ENCODE data around the gene CHRNB1. TPM values are rescaled to one million over a fixed set of nuclear protein-coding genes. Genes with fewer than 3 reads are reported as not detected.

Gene CHRNB1
- total RNA-seq, 4 donors from 2014 or later = 82.3 to 202 (median 101) TPM

DNA sequence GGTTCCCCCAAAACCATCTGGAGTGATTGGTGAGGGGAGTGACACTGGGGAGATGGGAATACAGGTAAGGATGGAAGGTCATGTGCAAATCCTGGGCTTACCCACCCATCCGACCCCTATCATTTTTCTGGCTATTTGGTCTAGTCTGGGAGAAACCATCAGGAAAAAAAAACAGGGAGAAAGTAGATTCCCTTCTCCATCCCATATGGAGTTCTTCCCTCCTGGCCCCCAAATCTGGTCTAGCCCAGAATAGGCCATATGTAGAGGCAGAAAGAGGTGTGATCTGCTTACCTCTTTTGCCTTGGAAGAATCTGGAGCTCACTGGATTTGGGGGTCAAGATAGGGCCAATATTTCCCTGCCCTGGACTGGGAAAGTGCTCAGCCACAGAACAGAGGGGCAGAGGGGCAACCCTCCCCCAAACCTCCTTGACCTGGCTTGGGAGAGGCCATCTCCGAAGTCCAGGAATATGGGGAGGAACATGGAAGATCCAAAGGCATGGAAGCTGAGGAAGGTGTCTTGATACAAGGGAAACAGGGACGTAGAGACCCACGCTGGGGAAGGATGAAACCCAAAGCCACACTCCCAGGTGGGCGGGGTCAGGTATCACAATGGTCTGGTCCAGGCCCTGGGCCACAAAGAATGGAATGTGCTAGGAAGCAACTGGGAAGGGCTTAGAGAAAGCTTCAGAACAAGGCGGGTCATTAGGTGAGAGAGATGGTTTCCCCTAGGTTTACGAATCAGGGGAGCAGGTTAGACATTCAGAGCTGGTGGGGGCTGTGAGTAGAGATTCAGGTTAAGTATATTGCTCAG, 16.2 kb downstream of the CHRNB1 start:
- intact Hi-C loops (cut with DNase I; ENCODE audit: low total_unique reads) = no loop called here
- in situ Hi-C loops (cut with MboI; ENCODE audit: low sequenced_read_pairs in 4 of 4) = no loop called here
- Histone ChIP-seq H3K27me3 (no peaks in the 10 kb centered on the region), H3K27ac (peak overlapping the region in 2 of 4 donors; percentile 31 to 45), H3K4me3 (no peak overlapping the region), H3K4me1 (peaks cover 8 to 12% of the 10 kb centered on the region in 2 donors), H3K36me3 (peaks cover 0 to 50% of the 10 kb centered on the region in 2 donors), H3K9me3 (no peaks in the 10 kb centered on the region)
- ATAC-seq = peak in 1 of 2 donors; percentile 62
- no peak for TF ChIP-seq POLR2A (IDR thresholded peaks at IDR 0.05)
- TF ChIP-seq, protein P1, sequence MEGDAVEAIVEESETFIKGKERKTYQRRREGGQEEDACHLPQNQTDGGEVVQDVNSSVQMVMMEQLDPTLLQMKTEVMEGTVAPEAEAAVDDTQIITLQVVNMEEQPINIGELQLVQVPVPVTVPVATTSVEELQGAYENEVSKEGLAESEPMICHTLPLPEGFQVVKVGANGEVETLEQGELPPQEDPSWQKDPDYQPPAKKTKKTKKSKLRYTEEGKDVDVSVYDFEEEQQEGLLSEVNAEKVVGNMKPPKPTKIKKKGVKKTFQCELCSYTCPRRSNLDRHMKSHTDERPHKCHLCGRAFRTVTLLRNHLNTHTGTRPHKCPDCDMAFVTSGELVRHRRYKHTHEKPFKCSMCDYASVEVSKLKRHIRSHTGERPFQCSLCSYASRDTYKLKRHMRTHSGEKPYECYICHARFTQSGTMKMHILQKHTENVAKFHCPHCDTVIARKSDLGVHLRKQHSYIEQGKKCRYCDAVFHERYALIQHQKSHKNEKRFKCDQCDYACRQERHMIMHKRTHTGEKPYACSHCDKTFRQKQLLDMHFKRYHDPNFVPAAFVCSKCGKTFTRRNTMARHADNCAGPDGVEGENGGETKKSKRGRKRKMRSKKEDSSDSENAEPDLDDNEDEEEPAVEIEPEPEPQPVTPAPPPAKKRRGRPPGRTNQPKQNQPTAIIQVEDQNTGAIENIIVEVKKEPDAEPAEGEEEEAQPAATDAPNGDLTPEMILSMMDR (IDR thresholded peaks at IDR 0.05 in 4 of 5, conservative IDR thresholded peaks at IDR 0.05 in 1 of 5) = no peak
- DNase-seq = peak in 1 of 2 donors; percentile 41

DNA sequence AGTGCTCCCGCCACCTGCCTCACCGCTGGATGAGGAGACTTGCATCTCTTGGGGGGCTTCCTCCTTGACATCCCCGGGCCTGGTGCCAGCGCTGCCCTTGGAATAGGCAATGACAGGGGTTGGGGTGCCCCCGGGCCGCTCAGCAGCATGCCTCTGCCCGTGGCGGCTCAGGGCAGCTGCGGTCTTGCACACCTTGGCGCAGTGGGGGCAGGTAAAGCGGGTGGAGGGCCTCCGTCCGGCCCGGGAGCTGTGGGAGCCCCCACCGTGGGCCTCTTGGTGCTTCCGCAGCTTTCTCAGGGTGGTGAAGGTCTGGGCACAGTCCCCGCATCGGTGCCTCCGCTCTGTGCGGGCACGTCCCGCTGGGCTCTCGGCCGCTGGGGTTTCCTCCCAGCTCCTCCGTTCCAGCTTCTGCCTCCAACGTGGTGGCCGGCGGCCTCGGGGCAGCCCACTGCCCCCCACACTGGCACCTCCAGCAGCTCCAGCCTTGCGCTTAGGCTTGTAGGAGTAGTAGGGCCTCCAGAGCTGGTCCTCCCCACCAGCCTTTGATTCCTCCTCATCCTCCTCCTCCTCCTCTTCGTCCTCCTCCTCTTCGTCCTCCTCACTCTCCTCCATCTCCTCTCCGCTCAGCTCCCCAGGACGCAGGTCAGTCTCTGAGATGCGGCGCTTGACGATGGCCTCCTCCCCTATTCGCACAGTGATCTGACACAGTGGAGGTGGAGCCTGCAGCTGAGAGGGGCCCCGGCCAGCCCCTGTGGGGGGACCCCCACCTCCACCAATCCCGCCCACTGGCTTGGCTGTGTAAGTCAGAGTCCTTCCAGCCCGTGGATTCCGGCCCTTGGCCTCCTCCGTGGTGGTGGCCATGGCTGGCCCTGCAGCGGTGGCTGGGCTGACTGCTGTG, 17.9 kb downstream of the CHRNB1 start:
- H3K4me3 ChIP-seq = no peak overlapping the region
- ATAC-seq (no peak), DNase-seq (no peak)
- H3K27me3 ChIP-seq = no peaks in the 10 kb centered on the region
- TF ChIP-seq, protein P1 (IDR thresholded peaks at IDR 0.05 in 4 of 5, conservative IDR thresholded peaks at IDR 0.05 in 1 of 5) = no peak
- no peak for TF ChIP-seq POLR2A (IDR thresholded peaks at IDR 0.05)
- intact Hi-C loops (cut with DNase I; ENCODE audit: low total_unique reads) = no loop called here
- peaks cover 0 to 38% of the 10 kb centered on the region in 2 donors for H3K36me3 ChIP-seq
- peaks cover 19 to 22% of the 10 kb centered on the region in 2 donors for H3K4me1 ChIP-seq
- peak overlapping the region in 1 of 4 donors; percentile 11 for H3K27ac ChIP-seq
- no peaks in the 10 kb centered on the region for H3K9me3 ChIP-seq
- in situ Hi-C loops (cut with MboI; ENCODE audit: low sequenced_read_pairs in 4 of 4) = no loop called here

DNA sequence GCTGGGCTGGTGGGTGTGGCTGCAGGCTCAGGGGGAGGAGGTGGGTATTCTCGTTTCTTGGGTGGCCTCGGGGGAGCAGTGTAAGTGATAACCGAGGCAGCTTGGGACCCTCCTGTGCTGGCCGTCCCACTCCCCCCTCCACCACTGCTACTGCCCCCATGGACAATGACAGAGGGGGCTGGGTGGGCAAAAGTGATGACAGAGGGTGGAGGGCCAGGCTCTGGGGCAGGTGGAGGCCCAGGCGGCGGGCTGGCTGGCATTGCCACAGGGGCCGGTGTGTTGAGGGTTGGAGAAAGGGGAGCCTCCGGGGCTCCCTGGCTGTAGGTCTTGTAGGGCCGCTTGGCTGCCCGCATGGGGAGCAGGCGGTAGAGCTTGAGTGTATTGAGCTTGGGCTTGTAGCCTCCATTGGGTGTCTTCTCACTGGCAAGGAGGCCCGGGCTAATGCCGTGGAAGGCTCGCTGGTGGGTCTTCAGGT, 18.5 kb downstream of the CHRNB1 start:
- Histone ChIP-seq H3K4me1 (peaks cover 20 to 25% of the 10 kb centered on the region in 2 donors), H3K27me3 (no peaks in the 10 kb centered on the region), H3K36me3 (peaks cover 0 to 32% of the 10 kb centered on the region in 2 donors), H3K27ac (peak overlapping the region in 1 of 4 donors; percentile 11), H3K9me3 (no peaks in the 10 kb centered on the region), H3K4me3 (no peak overlapping the region)
- ATAC-seq (no peak), DNase-seq (no peak)
- in situ Hi-C loops (cut with MboI; ENCODE audit: low sequenced_read_pairs in 4 of 4) = no loop called here
- TF ChIP-seq, protein P1 (IDR thresholded peaks at IDR 0.05 in 4 of 5, conservative IDR thresholded peaks at IDR 0.05 in 1 of 5) = no peak
- no peak for TF ChIP-seq POLR2A (IDR thresholded peaks at IDR 0.05)
- intact Hi-C loops (cut with DNase I; ENCODE audit: low total_unique reads) = no loop called here

DNA sequence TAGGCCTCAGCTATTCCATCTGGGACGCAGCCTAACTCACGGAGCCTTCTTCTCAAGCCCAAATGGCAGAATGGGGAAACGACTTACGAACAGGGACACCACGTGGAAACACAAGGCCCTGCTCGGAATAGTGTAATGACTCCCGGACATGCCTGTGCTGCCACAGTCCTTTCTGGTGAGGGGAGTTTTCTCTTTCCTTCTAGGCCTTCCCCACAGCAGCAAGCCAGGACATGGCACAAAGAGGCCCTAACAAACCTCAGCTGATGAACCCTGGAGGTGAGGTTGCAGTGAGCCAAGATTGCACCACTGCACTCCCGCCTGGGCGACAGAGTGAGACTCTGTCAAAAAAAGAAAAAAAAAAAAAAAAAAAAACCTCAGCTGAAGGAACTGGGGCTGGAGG, 19.2 kb downstream of the CHRNB1 start:
- Histone ChIP-seq H3K36me3 (peaks cover 0 to 31% of the 10 kb centered on the region in 2 donors), H3K4me3 (no peak overlapping the region), H3K9me3 (no peaks in the 10 kb centered on the region), H3K4me1 (peaks cover 20 to 25% of the 10 kb centered on the region in 2 donors), H3K27me3 (no peaks in the 10 kb centered on the region), H3K27ac (no peak overlapping the region)
- TF ChIP-seq, protein P1 (IDR thresholded peaks at IDR 0.05 in 4 of 5, conservative IDR thresholded peaks at IDR 0.05 in 1 of 5) = no peak
- no peak for TF ChIP-seq POLR2A (IDR thresholded peaks at IDR 0.05)
- intact Hi-C loops (cut with DNase I; ENCODE audit: low total_unique reads) = no loop called here
- no peak for ATAC-seq
- DNase-seq = no peak
- in situ Hi-C loops (cut with MboI; ENCODE audit: low sequenced_read_pairs in 4 of 4) = no loop called here

Data from gastrocnemius medialis (tissue), 4 donors.